H1 (cell line): ENCODE data around the gene CMYA5. TPM values are rescaled to one million over a fixed set of nuclear protein-coding genes. Genes with fewer than 3 reads are reported as not detected.

Source experiments
- polyA plus RNA-seq, 7 experiments: library from polyadenylated mRNA; depleted of rRNA in 3 of 7; stranded (reverse) in 5 of 7; unstranded in 2 of 7; fragments of >200 nt in 5 of 7; fragments of 200-250 nt in 2 of 7; gene quantifications; 1 replicate in 5 of 7; 2 replicates in 1 of 7; 4 replicates in 1 of 7; pipeline versions ENCODE4 v1.2.1 to v1.2.3, GENCODE V29; 2011 to 2013; ENCODE audit warnings: missing spikeins in 2 of 7, mixed read lengths in 2 of 7
- small RNA-seq: library from polyadenylated mRNA; stranded (forward); fragments of <200 nt; extraction: miRNeasy Mini kit (QIAGEN cat#:217004); gene quantifications from one replicate; pipeline ENCODE3, GENCODE V24; 2013; ENCODE audit not compliant: insufficient read depth
- total RNA-seq: library from RNA; stranded (reverse); fragmentation: NEBNext Ultra II Directional; extraction: Animal tissue kit (Norgen Biotek cat#: 25700); gene quantifications from 2 replicates; pipeline ENCODE4 v1.2.1, GENCODE V29; 2021

The CMYA5 gene
- total and polyA plus RNA-seq, 2 of the 8 experiments (the other 6 are each of a cell fraction or from before 2014, with no cell fraction given): 0.88 to 0.95 TPM

Small RNA genes within 50 kb of the gene (small RNA-seq; reads per million reads assigned to genes)
- not detected for gene AC008496.1

Other genes with a start within 250 kb of the CMYA5 start
- 49.5 and 57.9 TPM in 2 replicates for gene HOMER1, start 175.7 kb upstream of the CMYA5 start, total RNA-seq
- gene HOMER1, start 175.7 kb upstream of the CMYA5 start, polyA plus RNA-seq (2011; rRNA removed): 4.7 and 6.4 TPM in 2 replicates
- gene TENT2, start 77.4 kb upstream of the CMYA5 start, total RNA-seq: 39.0 and 41.6 TPM in 2 replicates
- gene TENT2, start 77.4 kb upstream of the CMYA5 start, polyA plus RNA-seq (2011; rRNA removed): 14.4 and 21.4 TPM in 2 replicates